Measurements from ENCODE around the gene DNAAF2.
"Not testable (repeated sequence)": the region's sequence is repeated elsewhere in the genome, so short reads cannot be mapped to it uniquely, and the experiment has no call there.

The DNAAF2 gene

GRCh38 chr14:49637534-49638078, 2.6 kb upstream of the DNAAF2 start:
- Mint-ChIP-seq H3K9me3 (no peaks in the 10 kb centered on the region), H3K27ac (ENCODE audit: low read depth) (peak overlapping the region; percentile 98), H3K36me3 (ENCODE audit: insufficient read depth) (peaks cover 41% of the 10 kb centered on the region), H3K27me3 (no peaks in the 10 kb centered on the region), H3K4me3 (peak overlapping the region; percentile 88), H3K4me1 (peaks cover 46% of the 10 kb centered on the region)
- DNase-seq (ENCODE audit: low spot score in 2 of 2), result no peak
- no peak for ATAC-seq (replicated peaks; ENCODE audit: extremely low read depth, poor library complexity, severe bottlenecking)

GRCh38 chr14:49636866-49637265, 1.8 kb upstream of the DNAAF2 start:
- Mint-ChIP-seq H3K27me3 (no peaks in the 10 kb centered on the region), H3K4me1 (peaks cover 39% of the 10 kb centered on the region), H3K4me3 (peak overlapping the region; percentile 88), H3K9me3 (no peaks in the 10 kb centered on the region), H3K36me3 (ENCODE audit: insufficient read depth) (peaks cover 41% of the 10 kb centered on the region), H3K27ac (ENCODE audit: low read depth) (peak overlapping the region; percentile 98)
- no peak for ATAC-seq (replicated peaks; ENCODE audit: extremely low read depth, poor library complexity, severe bottlenecking)
- no peak for DNase-seq (ENCODE audit: low spot score in 2 of 2)

- H3K4me1 Mint-ChIP-seq, result peaks cover 37% of the 10 kb centered on the region
- DNase-seq (ENCODE audit: low spot score in 2 of 2) (peak; percentile 87 to 90), ATAC-seq (replicated peaks; ENCODE audit: extremely low read depth, poor library complexity, severe bottlenecking) (peak; percentile 75)
- no peaks in the 10 kb centered on the region for H3K27me3 Mint-ChIP-seq
- peak overlapping the region; percentile 88 for H3K4me3 Mint-ChIP-seq
- peaks cover 46% of the 10 kb centered on the region for H3K36me3 Mint-ChIP-seq (ENCODE audit: insufficient read depth)
- H3K9me3 Mint-ChIP-seq, result no peaks in the 10 kb centered on the region
- peak overlapping the region; percentile 98 for H3K27ac Mint-ChIP-seq (ENCODE audit: low read depth)
Observed at GRCh38 chr14:49633640-49634546, 1.2 kb downstream of the DNAAF2 start.

- H3K9me3 Mint-ChIP-seq, result no peaks in the 10 kb centered on the region
- ATAC-seq (replicated peaks; ENCODE audit: extremely low read depth, poor library complexity, severe bottlenecking) (peak; percentile 6), DNase-seq (ENCODE audit: low spot score in 2 of 2) (no peak)
- H3K27me3 Mint-ChIP-seq, result no peaks in the 10 kb centered on the region
- peak overlapping the region; percentile 80 for H3K27ac Mint-ChIP-seq (ENCODE audit: low read depth)
- H3K4me3 Mint-ChIP-seq, result peak overlapping the region; percentile 97
- peaks cover 41% of the 10 kb centered on the region for H3K36me3 Mint-ChIP-seq (ENCODE audit: insufficient read depth)
- peaks cover 42% of the 10 kb centered on the region for H3K4me1 Mint-ChIP-seq
Observed at GRCh38 chr14:49623941-49624839, 10.9 kb downstream of the DNAAF2 start.

GRCh38 chr14:49623387-49623786, 11.7 kb downstream of the DNAAF2 start:
- peaks cover 48% of the 10 kb centered on the region for H3K36me3 Mint-ChIP-seq (ENCODE audit: insufficient read depth)
- peak overlapping the region; percentile 97 for H3K4me3 Mint-ChIP-seq
- ATAC-seq (replicated peaks; ENCODE audit: extremely low read depth, poor library complexity, severe bottlenecking) (no peak), DNase-seq (ENCODE audit: low spot score in 2 of 2) (no peak)
- H3K9me3 Mint-ChIP-seq, result no peaks in the 10 kb centered on the region
- H3K4me1 Mint-ChIP-seq, result peaks cover 49% of the 10 kb centered on the region
- no peaks in the 10 kb centered on the region for H3K27me3 Mint-ChIP-seq
- H3K27ac Mint-ChIP-seq (ENCODE audit: low read depth), result peak overlapping the region; percentile 80

- ATAC-seq (replicated peaks; ENCODE audit: extremely low read depth, poor library complexity, severe bottlenecking) (no peak), DNase-seq (ENCODE audit: low spot score in 2 of 2) (no peak)
- Mint-ChIP-seq H3K9me3 (no peaks in the 10 kb centered on the region), H3K27ac (ENCODE audit: low read depth) (peak overlapping the region; percentile 100), H3K27me3 (no peaks in the 10 kb centered on the region), H3K36me3 (ENCODE audit: insufficient read depth) (peaks cover 57% of the 10 kb centered on the region), H3K4me1 (peaks cover 57% of the 10 kb centered on the region), H3K4me3 (peak overlapping the region; percentile 97)
Observed at GRCh38 chr14:49622022-49622607, 12.9 kb downstream of the DNAAF2 start.

GRCh38 chr14:49621114-49621881, 13.7 kb downstream of the DNAAF2 start:
- H3K4me1 Mint-ChIP-seq, result peaks cover 55% of the 10 kb centered on the region

GRCh38 chr14:49620182-49621113, 14.6 kb downstream of the DNAAF2 start, which contains the start of the genes MGAT2 and RPL36AL:
Gene MGAT2, plus strand, starts transcription at chr14:49620799. Its CDS starts 470 bp downstream, at chr14:49621269.
Gene RPL36AL, minus strand, starts transcription at chr14:49620626. Its CDS starts 1,522 bp downstream, at chr14:49619104.
- DNase-seq (ENCODE audit: low spot score in 2 of 2), result peak; percentile 89 to 91
- Mint-ChIP-seq H3K27ac (ENCODE audit: low read depth) (peak within 1 kb of the TSS; percentile 100), H3K9me3 (no peaks in the 10 kb centered on the region), H3K4me1 (peaks cover 51% of the 10 kb centered on the region), H3K27me3 (no peaks in the 10 kb centered on the region), H3K4me3 (peak within 1 kb of the TSS; percentile 97), H3K36me3 (ENCODE audit: insufficient read depth) (peaks cover 51% of the 10 kb centered on the region)
- ATAC-seq (replicated peaks; ENCODE audit: extremely low read depth, poor library complexity, severe bottlenecking), result peak; percentile 79

More at GRCh38 chr14:49621114-49621881, 13.7 kb downstream of the DNAAF2 start:
- peak; percentile 7 for ATAC-seq (replicated peaks; ENCODE audit: extremely low read depth, poor library complexity, severe bottlenecking)
- peak overlapping the region; percentile 100 for H3K27ac Mint-ChIP-seq (ENCODE audit: low read depth)
- no peaks in the 10 kb centered on the region for H3K9me3 Mint-ChIP-seq
- H3K27me3 Mint-ChIP-seq, result no peaks in the 10 kb centered on the region
- H3K36me3 Mint-ChIP-seq (ENCODE audit: insufficient read depth), result peaks cover 52% of the 10 kb centered on the region
- peak overlapping the region; percentile 97 for H3K4me3 Mint-ChIP-seq
- DNase-seq (ENCODE audit: low spot score in 2 of 2), result no peak

- Mint-ChIP-seq H3K27ac (ENCODE audit: low read depth) (peak overlapping the region; percentile 100), H3K4me3 (peak overlapping the region; percentile 97), H3K9me3 (no peaks in the 10 kb centered on the region), H3K4me1 (peaks cover 50% of the 10 kb centered on the region), H3K27me3 (no peaks in the 10 kb centered on the region), H3K36me3 (ENCODE audit: insufficient read depth) (peaks cover 51% of the 10 kb centered on the region)
- ATAC-seq (replicated peaks; ENCODE audit: extremely low read depth, poor library complexity, severe bottlenecking) (peak; percentile 0), DNase-seq (ENCODE audit: low spot score in 2 of 2) (no peak)
Observed at GRCh38 chr14:49619730-49620129, 15.3 kb downstream of the DNAAF2 start.

GRCh38 chr14:49619273-49619672, 15.8 kb downstream of the DNAAF2 start:
- Mint-ChIP-seq H3K4me1 (peaks cover 48% of the 10 kb centered on the region), H3K27ac (ENCODE audit: low read depth) (peak overlapping the region; percentile 100), H3K36me3 (ENCODE audit: insufficient read depth) (peaks cover 50% of the 10 kb centered on the region), H3K4me3 (peak overlapping the region; percentile 97)
- H3K27me3 Mint-ChIP-seq; DNase-seq (ENCODE audit: low spot score in 2 of 2); H3K9me3 Mint-ChIP-seq; ATAC-seq (replicated peaks; ENCODE audit: extremely low read depth, poor library complexity, severe bottlenecking): not testable (repeated sequence)

Measured in central memory CD8-positive, alpha-beta T cell (primary cell).